HAP-1 (cell line): ENCODE measurements around the gene SKIC2.

Experiments
- DNase-seq, 2 experiments: peaks; one replicate each; pipeline ENCODE4 v3.0.0-alpha.2; 2016 to 2020; ENCODE audit warnings: low spot score in 2 of 2
- H3K27me3 ChIP-seq: fragments of 250-450 bp; sonication (Bioruptor Pico); 2 replicates; pipeline ENCODE4 v1.5.1; 2020; ENCODE audit warnings: low read depth, mild to moderate bottlenecking, moderate library complexity
- H3K36me3 ChIP-seq: fragments of 250-450 bp; sonication (Bioruptor Pico); replicated peaks from 2 replicates; pipeline ENCODE4 v1.5.1; 2020; ENCODE audit warnings: mild to moderate bottlenecking
- H3K4me1 ChIP-seq: fragments of 250-450 bp; sonication (Bioruptor Pico); 2 replicates; pipeline ENCODE4 v1.5.1; 2020; ENCODE audit warnings: mild to moderate bottlenecking
- H3K4me3 ChIP-seq: fragments of 250-450 bp; sonication (Bioruptor Pico); 2 replicates; pipeline ENCODE4 v1.5.1; 2020; ENCODE audit warnings: mild to moderate bottlenecking, moderate library complexity
- H3K9me3 ChIP-seq: fragments of 250-450 bp; sonication (Bioruptor Pico); 2 replicates; pipeline ENCODE4 v1.5.1; 2020; ENCODE audit warnings: mild to moderate bottlenecking, moderate library complexity
- in situ Hi-C: fragments of 300-500 bp; cut with MboI; formaldehyde crosslinking; loops from 3 replicates; pipeline ENCODE4 v1.14.3; 2020; ENCODE audit warnings: low sequenced_read_pairs, inconsistent platforms, mixed read lengths

SKIC2 gene

GRCh38 chr6:31949926-31950548 is 8.9 kb upstream of the SKIC2 start:
- H3K4me3 ChIP-seq, result no peak overlapping the region
- no peak for DNase-seq
- in situ Hi-C loops, result loop anchor here (5.0 kb wide), 1 partner anchor 43 kb away; no protein-coding TSS in a partner anchor
- H3K9me3 ChIP-seq, result no peaks in the 10 kb centered on the region
- H3K4me1 ChIP-seq, result no peaks in the 10 kb centered on the region
- no peaks in the 10 kb centered on the region for H3K27me3 ChIP-seq
- peaks cover 40% of the 10 kb centered on the region for H3K36me3 ChIP-seq

- peaks cover 55% of the 10 kb centered on the region for H3K36me3 ChIP-seq
- H3K4me1 ChIP-seq, result no peaks in the 10 kb centered on the region
- H3K4me3 ChIP-seq, result no peak overlapping the region
- no peaks in the 10 kb centered on the region for H3K27me3 ChIP-seq
- no peaks in the 10 kb centered on the region for H3K9me3 ChIP-seq
- peak; percentile 28 to 62 for DNase-seq
- in situ Hi-C loops, result loop anchor here (5.0 kb wide), 1 partner anchor 45 kb away; no protein-coding TSS in a partner anchor
These were observed 6.7 kb upstream of the SKIC2 start for GRCh38 chr6:31952140-31952805.

GRCh38 chr6:31952890-31953289 is 6.1 kb upstream of the SKIC2 start:
- Histone ChIP-seq H3K9me3 (no peaks in the 10 kb centered on the region), H3K36me3 (peaks cover 58% of the 10 kb centered on the region), H3K4me3 (no peak overlapping the region), H3K4me1 (peaks cover 4% of the 10 kb centered on the region), H3K27me3 (no peaks in the 10 kb centered on the region)
- in situ Hi-C loops, result loop anchor here (5.0 kb wide), 1 partner anchor 46 kb away; no protein-coding TSS in a partner anchor
- DNase-seq, result no peak

- no peaks in the 10 kb centered on the region for H3K9me3 ChIP-seq
- DNase-seq, result no peak
These were observed 4.5 kb upstream of the SKIC2 start for GRCh38 chr6:31954511-31954910.

GRCh38 chr6:31956796-31957195 is 2.2 kb upstream of the SKIC2 start:
- H3K36me3 ChIP-seq, result peaks cover 68% of the 10 kb centered on the region
- no peaks in the 10 kb centered on the region for H3K9me3 ChIP-seq
- H3K4me3 ChIP-seq, result no peak overlapping the region
- no peaks in the 10 kb centered on the region for H3K27me3 ChIP-seq
- in situ Hi-C loops, result no loop called here
- H3K4me1 ChIP-seq, result peaks cover 11% of the 10 kb centered on the region
- no peak for DNase-seq

More at GRCh38 chr6:31954511-31954910, 4.5 kb upstream of the SKIC2 start:
- H3K4me3 ChIP-seq, result no peak overlapping the region
- in situ Hi-C loops, result loop anchor here (5.0 kb wide), 1 partner anchor 47 kb away; no protein-coding TSS in a partner anchor
- peaks cover 59% of the 10 kb centered on the region for H3K36me3 ChIP-seq
- H3K4me1 ChIP-seq, result peaks cover 9% of the 10 kb centered on the region
- no peaks in the 10 kb centered on the region for H3K27me3 ChIP-seq

GRCh38 chr6:31958412-31958740 is 599 bp upstream of the SKIC2 start:
- Histone ChIP-seq H3K4me1 (peaks cover 11% of the 10 kb centered on the region), H3K36me3 (peaks cover 62% of the 10 kb centered on the region), H3K9me3 (no peaks in the 10 kb centered on the region), H3K27me3 (no peaks in the 10 kb centered on the region), H3K4me3 (peak overlapping the region; percentile 88)
- DNase-seq, result no peak
- in situ Hi-C loops, result no loop called here

GRCh38 chr6:31961616-31962015 is 2.6 kb downstream of the SKIC2 start:
- Histone ChIP-seq H3K36me3 (peaks cover 56% of the 10 kb centered on the region), H3K27me3 (no peaks in the 10 kb centered on the region), H3K9me3 (no peaks in the 10 kb centered on the region), H3K4me3 (no peak overlapping the region), H3K4me1 (peaks cover 11% of the 10 kb centered on the region)
- no peak for DNase-seq
- in situ Hi-C loops, result loop anchor here (10.0 kb wide), 1 partner anchor 297 kb away; the partner anchor contains the start of genes C6orf47, CSNK2B, GPANK1 and LY6G5B

- in situ Hi-C loops, result loop anchor here (10.0 kb wide), 1 partner anchor 299 kb away; the partner anchor contains the start of genes C6orf47, CSNK2B, GPANK1 and LY6G5B
- Histone ChIP-seq H3K27me3 (no peaks in the 10 kb centered on the region), H3K4me1 (peaks cover 5% of the 10 kb centered on the region), H3K9me3 (no peaks in the 10 kb centered on the region), H3K4me3 (no peak overlapping the region), H3K36me3 (peaks cover 68% of the 10 kb centered on the region)
- DNase-seq, result no peak
These were observed 4.9 kb downstream of the SKIC2 start for GRCh38 chr6:31963921-31964320.

GRCh38 chr6:31965700-31966099 is 6.7 kb downstream of the SKIC2 start:
- no peaks in the 10 kb centered on the region for H3K27me3 ChIP-seq
- no peaks in the 10 kb centered on the region for H3K9me3 ChIP-seq
- no peak overlapping the region for H3K4me3 ChIP-seq
- no peak for DNase-seq
- peaks cover 79% of the 10 kb centered on the region for H3K36me3 ChIP-seq
- in situ Hi-C loops, result loop anchor here (10.0 kb wide), 1 partner anchor 301 kb away; the partner anchor contains the start of genes C6orf47, CSNK2B, GPANK1 and LY6G5B
- H3K4me1 ChIP-seq, result peaks cover under 1% of the 10 kb centered on the region; the same call in 1 of the 2 replicates

- peaks cover 75% of the 10 kb centered on the region for H3K36me3 ChIP-seq
- H3K9me3 ChIP-seq, result no peaks in the 10 kb centered on the region
- in situ Hi-C loops, result loop anchor here (10.0 kb wide), 1 partner anchor 302 kb away; the partner anchor contains the start of genes C6orf47, CSNK2B, GPANK1 and LY6G5B
- no peak overlapping the region for H3K4me3 ChIP-seq
- DNase-seq, result no peak
- H3K4me1 ChIP-seq, result peaks cover 6% of the 10 kb centered on the region
- H3K27me3 ChIP-seq, result no peaks in the 10 kb centered on the region
These were observed 7.5 kb downstream of the SKIC2 start for GRCh38 chr6:31966506-31966905.

GRCh38 chr6:31966997-31967925 is 8.3 kb downstream of the SKIC2 start:
- peaks cover 67% of the 10 kb centered on the region for H3K36me3 ChIP-seq
- DNase-seq, result no peak
- H3K9me3 ChIP-seq, result no peaks in the 10 kb centered on the region
- peaks cover 6% of the 10 kb centered on the region for H3K4me1 ChIP-seq
- in situ Hi-C loops, result loop anchor here (10.0 kb wide), 1 partner anchor 302 kb away; the partner anchor contains the start of genes C6orf47, CSNK2B, GPANK1 and LY6G5B
- no peaks in the 10 kb centered on the region for H3K27me3 ChIP-seq
- H3K4me3 ChIP-seq, result no peak overlapping the region

- Histone ChIP-seq H3K4me1 (peaks cover 7% of the 10 kb centered on the region), H3K4me3 (no peak overlapping the region), H3K27me3 (no peaks in the 10 kb centered on the region), H3K9me3 (no peaks in the 10 kb centered on the region), H3K36me3 (peaks cover 64% of the 10 kb centered on the region)
- no peak for DNase-seq
- in situ Hi-C loops, result loop anchor here (10.0 kb wide), 1 partner anchor 303 kb away; the partner anchor contains the start of genes C6orf47, CSNK2B, GPANK1 and LY6G5B
These were observed 8.9 kb downstream of the SKIC2 start for GRCh38 chr6:31967926-31968320.

GRCh38 chr6:31968326-31968725 is 9.4 kb downstream of the SKIC2 start:
- no peaks in the 10 kb centered on the region for H3K9me3 ChIP-seq
- H3K4me3 ChIP-seq, result no peak overlapping the region
- peaks cover 11% of the 10 kb centered on the region for H3K4me1 ChIP-seq
- in situ Hi-C loops, result loop anchor here (10.0 kb wide), 1 partner anchor 304 kb away; the partner anchor contains the start of genes C6orf47, CSNK2B, GPANK1 and LY6G5B
- no peaks in the 10 kb centered on the region for H3K27me3 ChIP-seq
- DNase-seq, result no peak
- peaks cover 62% of the 10 kb centered on the region for H3K36me3 ChIP-seq
